HCT116 (cell line): ENCODE results near the gene RAB8A.

ENCODE experiments used
- CTCF ChIP-seq, 3 experiments: fragments of 200-600 bp in 1 of 3; sonication (generic) in 1 of 3; IDR thresholded peaks in 2 of 3; conservative IDR thresholded peaks in 1 of 3; 2 replicates each; pipeline ENCODE4 v1.5.1; 2012 to 2017; ENCODE audit warnings: low read depth in 2 of 3, low read length in 2 of 3, antibody characterized with exemption in 1 of 3, borderline replicate concordance in 1 of 3, control low read depth in 1 of 3, mild to moderate bottlenecking in 1 of 3, mixed read lengths in 1 of 3, mixed run types in 1 of 3, moderate library complexity in 1 of 3; ENCODE audit not compliant: insufficient read depth in 1 of 3
- EZH2phosphoT487 ChIP-seq: fragments of 200-600 bp; IDR thresholded peaks from 2 replicates; pipeline ENCODE4 v1.6.1; 2018; ENCODE audit warnings: antibody characterized with exemption, borderline replicate concordance
- MAX ChIP-seq: IDR thresholded peaks from 2 replicates; pipeline ENCODE4 v1.6.1; 2012
- POLR2AphosphoS5 ChIP-seq: IDR thresholded peaks from 2 replicates; pipeline ENCODE4 v1.6.1; 2011; ENCODE audit warnings: mild to moderate bottlenecking, low read depth, low read length, moderate library complexity

DNA sequence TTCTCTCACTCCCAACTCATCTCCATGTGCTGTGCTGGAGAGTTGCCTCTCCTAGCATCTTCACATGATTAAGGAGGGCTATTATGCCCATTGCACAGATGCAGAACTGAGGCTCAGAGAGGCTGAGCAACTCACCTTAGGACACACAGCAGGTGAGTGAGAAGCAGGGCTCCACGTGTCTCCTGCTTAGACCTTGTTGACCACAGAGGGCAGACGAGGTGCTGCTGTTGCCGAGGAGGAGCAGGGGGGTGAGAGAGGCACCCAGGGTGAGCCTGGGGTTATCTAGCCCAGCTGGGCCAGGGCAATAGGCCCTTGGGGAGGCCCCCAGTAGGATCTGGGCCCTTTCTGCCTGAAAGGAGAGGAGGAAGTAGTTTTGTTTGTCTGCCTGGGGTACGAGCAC, 29.4 kb downstream of the RAB8A start:
- TF ChIP-seq POLR2AphosphoS5: no peak
- peak; percentile 52 for TF ChIP-seq MAX
- TF ChIP-seq EZH2phosphoT487: no peak
- no peak for TF ChIP-seq CTCF (IDR thresholded peaks at IDR 0.05 in 2 of 3, conservative IDR thresholded peaks at IDR 0.05 in 1 of 3; ENCODE audit: borderline replicate concordance in 1 of 3, insufficient read depth in 1 of 3, low read depth in 2 of 3, low read length in 2 of 3)
